HEK293 (cell line): ENCODE results near the gene STK16.

ENCODE experiments used
- BCL11A ChIP-seq: fragments of 450-650 bp; formaldehyde crosslinking; IDR thresholded peaks from 2 replicates; pipeline ENCODE4 v1.5.1; 2016; ENCODE audit warnings: low read depth, missing biosample characterization, missing genetic modification characterization
- GLI2 ChIP-seq: fragments of 450-650 bp; formaldehyde crosslinking; IDR thresholded peaks from 2 replicates; pipeline ENCODE4; 2017; ENCODE audit warnings: missing biosample characterization, missing genetic modification characterization, low read depth, borderline replicate concordance
- KLF17 ChIP-seq: fragments of 450-650 bp; formaldehyde crosslinking; IDR thresholded peaks from 2 replicates; pipeline ENCODE4 v1.5.1; 2016; ENCODE audit warnings: missing biosample characterization, missing genetic modification characterization
- KLF8 ChIP-seq: fragments of 450-650 bp; formaldehyde crosslinking; IDR thresholded peaks from 2 replicates; pipeline ENCODE4 v1.5.1; 2016; ENCODE audit warnings: missing biosample characterization, missing genetic modification characterization
- SALL2 ChIP-seq: fragments of 450-650 bp; formaldehyde crosslinking; IDR thresholded peaks from 2 replicates; pipeline ENCODE4 v1.5.0; 2017; ENCODE audit warnings: missing biosample characterization, mild to moderate bottlenecking, missing genetic modification characterization, borderline replicate concordance
- ZBTB17 ChIP-seq: fragments of 450-650 bp; formaldehyde crosslinking; IDR thresholded peaks from 2 replicates; pipeline ENCODE4 v1.5.1; 2016; ENCODE audit warnings: missing biosample characterization, missing genetic modification characterization
- ZBTB21 ChIP-seq: fragments of 450-650 bp; formaldehyde crosslinking; IDR thresholded peaks from 2 replicates; pipeline ENCODE4 v1.5.1; 2017; ENCODE audit warnings: missing biosample characterization, missing genetic modification characterization
- ZNF133 ChIP-seq: fragments of 450-650 bp; formaldehyde crosslinking; IDR thresholded peaks from 2 replicates; pipeline ENCODE4 v1.5.1; 2016; ENCODE audit warnings: missing biosample characterization, missing genetic modification characterization
- ZNF140 ChIP-seq: fragments of 450-650 bp; formaldehyde crosslinking; IDR thresholded peaks from 2 replicates; pipeline ENCODE4 v1.5.1; 2016; ENCODE audit warnings: missing biosample characterization, missing genetic modification characterization
- ZNF266 ChIP-seq: fragments of 450-650 bp; formaldehyde crosslinking; IDR thresholded peaks from 2 replicates; pipeline ENCODE4 v1.5.1; 2016; ENCODE audit warnings: missing biosample characterization, missing genetic modification characterization, low read depth
- ZNF292 ChIP-seq: fragments of 450-650 bp; formaldehyde crosslinking; IDR thresholded peaks from 2 replicates; pipeline ENCODE4 v1.5.1; 2016; ENCODE audit warnings: low read depth, missing biosample characterization, missing genetic modification characterization, borderline replicate concordance
- ZNF324 ChIP-seq: fragments of 450-650 bp; formaldehyde crosslinking; IDR thresholded peaks from 2 replicates; pipeline ENCODE4 v1.5.1; 2016; ENCODE audit warnings: missing biosample characterization, missing genetic modification characterization
- ZNF335 ChIP-seq: fragments of 450-650 bp; formaldehyde crosslinking; conservative IDR thresholded peaks from 2 replicates; pipeline ENCODE4 v1.5.1; 2016; ENCODE audit warnings: missing biosample characterization, missing genetic modification characterization
- ZNF391 ChIP-seq: fragments of 450-650 bp; formaldehyde crosslinking; IDR thresholded peaks from 2 replicates; pipeline ENCODE4 v1.5.1; 2016; ENCODE audit warnings: low read depth, missing biosample characterization, missing genetic modification characterization, borderline replicate concordance
- ZNF394 ChIP-seq: fragments of 450-650 bp; formaldehyde crosslinking; IDR thresholded peaks from 2 replicates; pipeline ENCODE4 v1.5.1; 2016; ENCODE audit warnings: missing biosample characterization, missing genetic modification characterization, mild to moderate bottlenecking, moderate library complexity, borderline replicate concordance
- ZNF423 ChIP-seq: fragments of 450-650 bp; formaldehyde crosslinking; IDR thresholded peaks from 2 replicates; pipeline ENCODE4 v1.5.1; 2016; ENCODE audit warnings: missing biosample characterization, missing genetic modification characterization
- ZNF449 ChIP-seq: fragments of 450-650 bp; formaldehyde crosslinking; IDR thresholded peaks from 2 replicates; pipeline ENCODE4 v1.5.1; 2017; ENCODE audit warnings: missing biosample characterization, mild to moderate bottlenecking, missing genetic modification characterization, moderate library complexity
- ZNF518A ChIP-seq: fragments of 450-650 bp; formaldehyde crosslinking; conservative IDR thresholded peaks from 2 replicates; pipeline ENCODE4 v1.5.1; 2016; ENCODE audit warnings: low read depth, missing biosample characterization, missing genetic modification characterization
- ZNF548 ChIP-seq: fragments of 450-650 bp; formaldehyde crosslinking; IDR thresholded peaks from 2 replicates; pipeline ENCODE4 v1.5.1; 2016; ENCODE audit warnings: missing biosample characterization, missing genetic modification characterization
- ZNF621 ChIP-seq: fragments of 450-650 bp; formaldehyde crosslinking; IDR thresholded peaks from 2 replicates; pipeline ENCODE4 v1.5.1; 2017; ENCODE audit warnings: missing biosample characterization, missing genetic modification characterization
- ZNF623 ChIP-seq: fragments of 450-650 bp; formaldehyde crosslinking; IDR thresholded peaks from 2 replicates; pipeline ENCODE4 v1.5.1; 2016; ENCODE audit warnings: missing biosample characterization, missing genetic modification characterization
- ZNF639 ChIP-seq: fragments of 450-650 bp; formaldehyde crosslinking; IDR thresholded peaks from 2 replicates; pipeline ENCODE4 v1.5.1; 2016; ENCODE audit warnings: missing biosample characterization, missing genetic modification characterization
- ZNF645 ChIP-seq: fragments of 450-650 bp; formaldehyde crosslinking; IDR thresholded peaks from 2 replicates; pipeline ENCODE4; 2016; ENCODE audit warnings: missing biosample characterization, missing genetic modification characterization
- ZNF692 ChIP-seq: fragments of 450-650 bp; formaldehyde crosslinking; IDR thresholded peaks from 2 replicates; pipeline ENCODE4 v1.5.1; 2016; ENCODE audit warnings: missing biosample characterization, missing genetic modification characterization
- ZNF747 ChIP-seq: fragments of 450-650 bp; formaldehyde crosslinking; IDR thresholded peaks from 2 replicates; pipeline ENCODE4 v1.5.1; 2016; ENCODE audit warnings: missing biosample characterization, missing genetic modification characterization
- ZNF76 ChIP-seq: fragments of 450-650 bp; formaldehyde crosslinking; IDR thresholded peaks from 2 replicates; pipeline ENCODE4; 2016; ENCODE audit warnings: low read depth, missing biosample characterization, missing genetic modification characterization, borderline replicate concordance
- ZNF776 ChIP-seq: fragments of 450-650 bp; formaldehyde crosslinking; IDR thresholded peaks from 2 replicates; pipeline ENCODE4 v1.5.0; 2017; ENCODE audit warnings: missing biosample characterization, missing genetic modification characterization, borderline replicate concordance
- ZNF791 ChIP-seq: fragments of 450-650 bp; formaldehyde crosslinking; IDR thresholded peaks from 2 replicates; pipeline ENCODE4 v1.5.1; 2016; ENCODE audit warnings: missing biosample characterization, missing genetic modification characterization

The STK16 gene

GRCh38 chr2:219206328-219207133 is 38.7 kb upstream of the STK16 start, which contains the start of gene ZFAND2B (continued):
- TF ChIP-seq KLF17 (tag by site-specific recombination): no peak
- no peak for TF ChIP-seq ZNF747 (tag by site-specific recombination)
- no peak for TF ChIP-seq ZNF645 (tag by site-specific recombination)
- TF ChIP-seq ZNF76 (tag by site-specific recombination): no peak
- TF ChIP-seq KLF8: peak; percentile 78
- TF ChIP-seq ZNF140 (tag by site-specific recombination): no peak
- TF ChIP-seq ZNF548: no peak
- no peak for TF ChIP-seq ZNF423 (tag by site-specific recombination)
- TF ChIP-seq ZNF391 (tag by site-specific recombination): peak; percentile 33; the same call in 1 of the 2 replicates
- no peak for TF ChIP-seq ZNF621 (tag by site-specific recombination)
- no peak for TF ChIP-seq ZNF776 (tag by site-specific recombination)
- peak; percentile 61 for TF ChIP-seq ZBTB17 (tag by site-specific recombination)
- TF ChIP-seq ZNF324 (tag by site-specific recombination): 0 out of 2 replicates have a peak, but pooled peaks have one; percentile 41
- TF ChIP-seq ZNF639 (tag by site-specific recombination): no peak
- no peak for TF ChIP-seq BCL11A (tag by site-specific recombination)
- no peak for TF ChIP-seq ZNF292 (tag by site-specific recombination)
- TF ChIP-seq ZNF335 (tag by site-specific recombination): peak; percentile 50
- TF ChIP-seq ZNF266 (tag by site-specific recombination): no peak
- TF ChIP-seq GLI2: no peak
- no peak for TF ChIP-seq ZNF133 (tag by site-specific recombination)
- TF ChIP-seq ZNF692 (tag by site-specific recombination): no peak
- no peak for TF ChIP-seq ZNF623
- no peak for TF ChIP-seq ZNF394
- TF ChIP-seq ZBTB21 (tag by site-specific recombination): no peak
- no peak for TF ChIP-seq SALL2 (tag by site-specific recombination)
- no peak for TF ChIP-seq ZNF449 (tag by site-specific recombination)
- TF ChIP-seq ZNF791: no peak
- no peak for TF ChIP-seq ZNF518A (tag by site-specific recombination)
